Mesenchymal stem cell (in vitro differentiated cells and primary cell): ENCODE data around the gene IL16.
A peak's percentile ranks its signal among the peaks of the same experiment; 100 is the strongest.

Experiments
- DNase-seq: peaks from one replicate; pipeline ENCODE4 v3.0.0-alpha.2; 2013
- H2AFZ ChIP-seq: one replicate; pipeline ENCODE4 v1.6.1; 2013; ENCODE audit warnings: low read depth, mild to moderate bottlenecking, control low read depth, inconsistent platforms, low read length, moderate library complexity
- H2AK5ac ChIP-seq: 2 replicates; pipeline ENCODE4 v1.6.1; 2013; ENCODE audit warnings: low read length, moderate library complexity, mild to moderate bottlenecking, inconsistent platforms; ENCODE audit not compliant: severe bottlenecking
- H2BK120ac ChIP-seq: one replicate; pipeline ENCODE4 v1.6.1; 2013; ENCODE audit warnings: low read depth, mild to moderate bottlenecking, inconsistent platforms, low read length, moderate library complexity
- H2BK12ac ChIP-seq, 2 experiments: one replicate each; pipeline ENCODE4 v1.6.1; 2013; ENCODE audit warnings: inconsistent platforms in 2 of 2, low read length in 2 of 2, mild to moderate bottlenecking in 2 of 2, moderate library complexity in 2 of 2, control low read depth in 1 of 2
- H2BK15ac ChIP-seq: one replicate; pipeline ENCODE4 v1.6.1; 2013; ENCODE audit warnings: mild to moderate bottlenecking, low read depth, inconsistent platforms; ENCODE audit not compliant: poor library complexity, severe bottlenecking
- H2BK5ac ChIP-seq: 2 replicates; pipeline ENCODE4 v1.6.1; 2013; ENCODE audit warnings: low read depth, mild to moderate bottlenecking, low read length, control low read depth, inconsistent platforms; ENCODE audit not compliant: poor library complexity, severe bottlenecking
- H3K14ac ChIP-seq, 2 experiments: one replicate each; pipeline ENCODE4 v1.6.1; 2013; ENCODE audit warnings: inconsistent platforms in 2 of 2, low read length in 2 of 2, control low read depth in 1 of 2, mild to moderate bottlenecking in 1 of 2, moderate library complexity in 1 of 2
- H3K18ac ChIP-seq, 2 experiments: one replicate each; pipeline ENCODE4 v1.6.1; 2013; ENCODE audit warnings: inconsistent platforms in 2 of 2, low read length in 2 of 2, control low read depth in 1 of 2, low read depth in 1 of 2, mild to moderate bottlenecking in 1 of 2
- H3K23ac ChIP-seq, 2 experiments: one replicate each; pipeline ENCODE4 v1.6.1; 2013; ENCODE audit warnings: inconsistent platforms in 2 of 2, low read length in 2 of 2, mild to moderate bottlenecking in 2 of 2, moderate library complexity in 2 of 2, control low read depth in 1 of 2
- H3K27ac ChIP-seq: 2 replicates; pipeline ENCODE4 v1.5.1; 2013; ENCODE audit warnings: mild to moderate bottlenecking, moderate library complexity, low read length, control low read depth, inconsistent platforms; ENCODE audit not compliant: poor library complexity, severe bottlenecking
- H3K27me3 ChIP-seq, 2 experiments: 2 replicates each; pipeline versions ENCODE4 v1.6.1 to v1.7.0; 2013; ENCODE audit warnings: low read length in 2 of 2, mild to moderate bottlenecking in 2 of 2, moderate library complexity in 2 of 2, control low read depth in 1 of 2, inconsistent platforms in 1 of 2; ENCODE audit not compliant: control insufficient read depth in 1 of 2, insufficient read depth in 1 of 2
- H3K36me3 ChIP-seq, 2 experiments: 2 replicates each; pipeline versions ENCODE4 v1.6.1 to v1.7.0; 2013; ENCODE audit warnings: low read length in 2 of 2, control low read depth in 1 of 2, inconsistent platforms in 1 of 2, low read depth in 1 of 2, mild to moderate bottlenecking in 1 of 2; ENCODE audit not compliant: insufficient read depth in 2 of 2, control insufficient read depth in 1 of 2
- H3K4ac ChIP-seq, 2 experiments: one replicate each; pipeline ENCODE4 v1.6.1; 2013; ENCODE audit warnings: inconsistent platforms in 2 of 2, low read length in 2 of 2, mild to moderate bottlenecking in 2 of 2, moderate library complexity in 2 of 2, control low read depth in 1 of 2, low read depth in 1 of 2
- H3K4me1 ChIP-seq: 2 replicates; pipeline ENCODE4 v1.6.1; 2013; ENCODE audit warnings: low read depth, low read length, control low read depth; ENCODE audit not compliant: control insufficient read depth, insufficient read depth
- H3K4me2 ChIP-seq: 2 replicates; pipeline ENCODE4 v1.6.1; 2013; ENCODE audit warnings: low read length, mild to moderate bottlenecking, inconsistent platforms; ENCODE audit not compliant: poor library complexity, severe bottlenecking
- H3K4me3 ChIP-seq, 2 experiments: 2 replicates each; pipeline versions ENCODE4 v1.5.1 to v1.7.0; 2013; ENCODE audit warnings: low read length in 2 of 2, mild to moderate bottlenecking in 2 of 2, control low read depth in 1 of 2, low read depth in 1 of 2; ENCODE audit not compliant: insufficient read depth in 1 of 2
- H3K79me1 ChIP-seq: replicated peaks from 2 replicates; pipeline ENCODE4 v1.6.1; 2013; ENCODE audit warnings: mild to moderate bottlenecking, control low read depth, low read length, inconsistent platforms; ENCODE audit not compliant: poor library complexity, severe bottlenecking
- H3K9ac ChIP-seq: 2 replicates; pipeline ENCODE4 v1.7.0; 2013; ENCODE audit warnings: mild to moderate bottlenecking, low read length, moderate library complexity
- H3K9me3 ChIP-seq: 2 replicates; pipeline ENCODE4 v1.7.0; 2013; ENCODE audit warnings: mild to moderate bottlenecking, low read length; ENCODE audit not compliant: control insufficient read depth
- H4K8ac ChIP-seq: one replicate; pipeline ENCODE4 v1.6.1; 2013; ENCODE audit warnings: inconsistent platforms, mild to moderate bottlenecking, low read length, moderate library complexity
- H4K91ac ChIP-seq: one replicate; pipeline ENCODE4 v1.6.1; 2013; ENCODE audit warnings: mild to moderate bottlenecking, low read length, inconsistent platforms
- WGBS: methylation state at CpG from one replicate; pipeline ENCODE4 v1.1.7; 2013; ENCODE audit warnings: mixed read lengths; 5-methylcytosine and 5-hydroxymethylcytosine counted together

IL16 gene

GRCh38 chr15:81184188-81184587 is 12.5 kb upstream of the IL16 start:
- no peak overlapping the region for H4K8ac ChIP-seq
- H3K4me3 ChIP-seq: peak overlapping the region in 1 of 2 experiments; percentile 74
- H3K27me3 ChIP-seq: no peaks in the 10 kb centered on the region
- H2AK5ac ChIP-seq: no peak overlapping the region
- no peak overlapping the region for H3K27ac ChIP-seq
- H2BK120ac ChIP-seq: no peak overlapping the region
- no peak overlapping the region for H3K18ac ChIP-seq
- H3K4me2 ChIP-seq: no peak overlapping the region
- H3K9ac ChIP-seq: peak overlapping the region; percentile 83
- no peaks in the 10 kb centered on the region for H3K4me1 ChIP-seq
- no peak for DNase-seq
- no peaks in the 10 kb centered on the region for H3K36me3 ChIP-seq
- WGBS: 59% methylated on average over 5 of the region's 5 CpGs
- H3K4ac ChIP-seq: no peak overlapping the region
- H3K23ac ChIP-seq: no peak overlapping the region
- no peak overlapping the region for H2BK12ac ChIP-seq
- no peak overlapping the region for H3K14ac ChIP-seq
- no peaks in the 10 kb centered on the region for H3K79me1 ChIP-seq
- H2BK15ac ChIP-seq: no peak overlapping the region
- H3K9me3 ChIP-seq: no peaks in the 10 kb centered on the region
- no peak overlapping the region for H2BK5ac ChIP-seq
- no peak overlapping the region for H2AFZ ChIP-seq
- H4K91ac ChIP-seq: no peak overlapping the region

- no peak overlapping the region for H2AK5ac ChIP-seq
- no peak overlapping the region for H4K8ac ChIP-seq
- no peak overlapping the region for H3K23ac ChIP-seq
- no peak overlapping the region for H2AFZ ChIP-seq
- H3K4me1 ChIP-seq: no peaks in the 10 kb centered on the region
- no peaks in the 10 kb centered on the region for H3K9me3 ChIP-seq
- peak overlapping the region; percentile 18 for H3K9ac ChIP-seq
- no peak overlapping the region for H3K4me3 ChIP-seq
- H2BK5ac ChIP-seq: no peak overlapping the region
- H3K4ac ChIP-seq: no peak overlapping the region
- no peak overlapping the region for H3K27ac ChIP-seq
- H2BK15ac ChIP-seq: no peak overlapping the region
- no peak overlapping the region for H4K91ac ChIP-seq
- no peaks in the 10 kb centered on the region for H3K36me3 ChIP-seq
- no peak for DNase-seq
- H3K18ac ChIP-seq: no peak overlapping the region
- no peak overlapping the region for H3K4me2 ChIP-seq
- no peaks in the 10 kb centered on the region for H3K27me3 ChIP-seq
- 61% methylated on average over 4 of the region's 5 CpGs for WGBS
- no peak overlapping the region for H3K14ac ChIP-seq
- no peaks in the 10 kb centered on the region for H3K79me1 ChIP-seq
- no peak overlapping the region for H2BK12ac ChIP-seq
- H2BK120ac ChIP-seq: no peak overlapping the region
Measured at GRCh38 chr15:81185631-81186295, 10.9 kb upstream of the IL16 start.

GRCh38 chr15:81188354-81188753 is 8.3 kb upstream of the IL16 start:
- Histone ChIP-seq H3K23ac (no peak overlapping the region), H3K9me3 (no peaks in the 10 kb centered on the region), H4K8ac (no peak overlapping the region), H2BK15ac (no peak overlapping the region), H3K9ac (no peak overlapping the region), H3K27ac (no peak overlapping the region), H2BK5ac (no peak overlapping the region), H3K18ac (no peak overlapping the region), H2BK12ac (no peak overlapping the region), H3K4ac (no peak overlapping the region), H3K4me1 (no peaks in the 10 kb centered on the region), H3K79me1 (no peaks in the 10 kb centered on the region), H3K14ac (no peak overlapping the region), H3K4me3 (no peak overlapping the region), H4K91ac (no peak overlapping the region), H3K4me2 (no peak overlapping the region), H2AK5ac (no peak overlapping the region), H2BK120ac (no peak overlapping the region), H2AFZ (no peak overlapping the region), H3K36me3 (no peaks in the 10 kb centered on the region), H3K27me3 (no peaks in the 10 kb centered on the region)
- WGBS: 75% methylated on average over 7 of the region's 8 CpGs
- DNase-seq: no peak

GRCh38 chr15:81189583-81190283 is 6.9 kb upstream of the IL16 start:
- H3K4ac ChIP-seq: no peak overlapping the region

More at GRCh38 chr15:81189583-81190283, 6.9 kb upstream of the IL16 start:
- Histone ChIP-seq H2BK120ac (no peak overlapping the region), H2BK5ac (no peak overlapping the region), H3K9ac (peak overlapping the region; percentile 70), H3K27me3 (no peaks in the 10 kb centered on the region), H4K91ac (no peak overlapping the region), H2AFZ (no peak overlapping the region), H3K4me3 (peak overlapping the region in 1 of 2 experiments; percentile 36), H3K23ac (no peak overlapping the region), H3K14ac (peak overlapping the region in 1 of 2 experiments; percentile 14), H3K27ac (no peak overlapping the region), H3K9me3 (no peaks in the 10 kb centered on the region), H3K4me1 (no peaks in the 10 kb centered on the region), H2BK12ac (no peak overlapping the region), H4K8ac (no peak overlapping the region), H3K79me1 (no peaks in the 10 kb centered on the region), H2BK15ac (no peak overlapping the region), H2AK5ac (no peak overlapping the region), H3K18ac (no peak overlapping the region), H3K36me3 (no peaks in the 10 kb centered on the region), H3K4me2 (no peak overlapping the region)
- DNase-seq: peak; percentile 36
- WGBS: 69% methylated on average over 11 of the region's 11 CpGs
